ENCODE data around the gene SYNM. TPM values are rescaled to one million over a fixed set of nuclear protein-coding genes. Genes with fewer than 3 reads are reported as not detected.

The SYNM gene
- total RNA-seq, 1 donor from 2014 or later = 54.2 TPM

GRCh38 chr15:99167201-99167600 lies 62.3 kb downstream of the SYNM start:
- no peak for DNase-seq (ENCODE audit: low read depth in 2 of 2)

GRCh38 chr15:99167640-99168039 lies 62.8 kb downstream of the SYNM start:
- DNase-seq (ENCODE audit: low read depth in 2 of 2) = no peak

GRCh38 chr15:99168601-99169580 lies 64.0 kb downstream of the SYNM start:
- no peak for DNase-seq (ENCODE audit: low read depth in 2 of 2)

GRCh38 chr15:99169769-99170311 lies 65.0 kb downstream of the SYNM start:
- DNase-seq (ENCODE audit: low read depth in 2 of 2) = no peak

GRCh38 chr15:99170476-99171065 lies 65.7 kb downstream of the SYNM start:
- DNase-seq (ENCODE audit: low read depth in 2 of 2) = no peak

- no peak for DNase-seq (ENCODE audit: low read depth in 2 of 2)
Observed at GRCh38 chr15:99172171-99172570, 67.3 kb downstream of the SYNM start.

- peak in 1 of 2 donors; percentile 24 for DNase-seq (ENCODE audit: low read depth in 2 of 2)
Observed at GRCh38 chr15:99172989-99173388, 68.1 kb downstream of the SYNM start.

- no peak for DNase-seq (ENCODE audit: low read depth in 2 of 2)
Observed at GRCh38 chr15:99174567-99175395, 69.9 kb downstream of the SYNM start.

GRCh38 chr15:99176757-99177156 lies 71.9 kb downstream of the SYNM start:
- DNase-seq (ENCODE audit: low read depth in 2 of 2) = peak in 1 of 2 donors; percentile 20

GRCh38 chr15:99177679-99178078 lies 72.8 kb downstream of the SYNM start:
- peak in 1 of 2 donors; percentile 35 for DNase-seq (ENCODE audit: low read depth in 2 of 2)

- no peak for DNase-seq (ENCODE audit: low read depth in 2 of 2)
Observed at GRCh38 chr15:99180086-99180963, 75.4 kb downstream of the SYNM start.

GRCh38 chr15:99180964-99181306 lies 76.1 kb downstream of the SYNM start:
- no peak for DNase-seq (ENCODE audit: low read depth in 2 of 2)

GRCh38 chr15:99181545-99181971 lies 76.7 kb downstream of the SYNM start:
- no peak for DNase-seq (ENCODE audit: low read depth in 2 of 2)

GRCh38 chr15:99182791-99183190 lies 77.9 kb downstream of the SYNM start:
- DNase-seq (ENCODE audit: low read depth in 2 of 2) = no peak

Other genes with a start within 250 kb of the SYNM start
- gene PGPEP1L, start 97.3 kb upstream of the SYNM start, total RNA-seq = 0.13 TPM in 2 replicates
- 12.5 and 17.1 TPM in 2 replicates for gene TTC23, start 144.5 kb downstream of the SYNM start, total RNA-seq
- gene LRRC28, start 146.4 kb downstream of the SYNM start, total RNA-seq = 7.4 and 12.4 TPM in 2 replicates